ENCODE measurements around the gene TBC1D14. TPM values are rescaled to one million over a fixed set of nuclear protein-coding genes. Genes with fewer than 3 reads are reported as not detected.

TBC1D14 gene
- total and polyA plus RNA-seq, 9 of the 15 experiments (the other 6 are each of a cell fraction or from before 2014, with no cell fraction given): 2.1 to 59.6 (median 44.8) TPM

DNA sequence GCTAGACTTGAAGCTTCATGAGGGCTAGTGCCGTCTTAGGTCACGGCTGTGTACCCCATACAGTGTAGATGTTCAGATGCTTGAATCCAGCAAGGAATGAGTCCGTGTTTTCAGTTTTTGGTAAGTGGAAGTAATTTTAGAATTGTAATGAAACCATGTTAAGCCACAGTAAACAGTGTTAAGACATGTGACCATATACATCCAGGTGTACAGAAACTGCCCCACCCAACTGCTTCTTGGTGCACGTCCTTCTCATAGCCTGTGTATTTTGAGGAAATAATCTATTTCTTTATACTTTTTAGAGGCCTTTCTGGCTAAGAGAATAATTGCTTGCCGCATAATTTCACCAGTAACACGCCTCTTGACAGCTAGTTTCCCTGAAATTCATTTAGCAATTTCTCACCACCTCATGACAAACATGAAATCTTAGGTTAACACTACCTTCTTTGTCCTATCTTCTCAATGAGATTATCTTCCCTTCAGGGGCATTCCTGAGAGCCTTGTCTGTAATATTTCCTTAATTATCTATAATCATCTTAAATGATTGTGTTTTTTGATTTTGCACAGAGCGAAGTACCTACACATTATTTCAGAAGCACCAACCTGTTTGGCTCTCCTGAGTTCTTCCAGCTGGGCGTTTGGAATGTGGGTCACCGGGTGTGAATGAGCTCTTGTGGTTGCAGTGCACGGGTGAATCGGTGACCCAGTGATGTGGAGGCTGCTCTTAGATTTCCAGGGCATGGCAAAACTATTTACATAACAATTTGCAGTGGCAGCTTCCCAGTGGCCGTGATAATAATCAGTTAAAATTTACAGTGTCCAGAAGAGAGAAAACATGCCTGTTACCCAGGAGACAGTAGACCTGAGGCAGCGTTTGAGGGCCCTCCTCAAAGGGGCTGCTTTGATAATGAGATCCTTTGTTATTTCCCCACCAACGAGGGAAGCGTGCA, 83.4 kb downstream of the TBC1D14 start:
- in situ Hi-C loops (cut with MboI) (no loop called here), intact Hi-C loops (cut with micrococcal nuclease) (no loop called here)
- WGBS (ENCODE audit: insufficient coverage, low coverage, missing lambda C conversion rate): 82% methylated on average over 15 of the region's 15 CpGs

DNA sequence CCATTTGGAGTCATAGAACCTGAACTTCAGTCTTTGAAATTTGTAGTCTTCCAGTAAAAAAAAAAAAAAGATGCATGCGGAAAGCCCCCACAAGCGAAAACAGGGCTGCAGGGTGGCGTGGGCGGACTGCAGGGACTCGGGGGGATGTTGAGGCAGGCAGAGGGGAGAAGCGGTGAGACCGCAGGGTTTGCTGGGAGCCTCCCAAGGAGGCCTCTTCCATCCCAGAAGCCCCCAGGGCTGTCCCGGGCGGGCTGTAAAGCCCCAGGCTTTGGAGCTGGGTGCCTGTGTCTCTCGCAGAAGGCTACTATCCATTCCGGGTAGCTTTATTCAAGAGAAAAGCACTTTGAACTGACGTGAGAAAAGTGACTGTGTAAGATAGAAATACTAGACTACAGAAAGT, 86.9 kb downstream of the TBC1D14 start:
- FAIRE-seq: no peak
- Histone ChIP-seq H3K9me1 (ENCODE audit: control insufficient read depth, insufficient read depth, low read length) (peaks cover 5% of the 10 kb centered on the region), H3K4me3 (no peak overlapping the region), H3K4me1 (replicated peaks in 1 of 2; ENCODE audit: control insufficient read depth in 2 of 2, insufficient read depth in 2 of 2, low read length in 2 of 2) (peaks cover 6 to 12% of the 10 kb centered on the region in 2 experiments; a peak in 4 of 5 replicates), H3K36me3 (ENCODE audit: control insufficient read depth, insufficient read depth, low read length) (peaks cover 89% of the 10 kb centered on the region), H3K27ac (ENCODE audit: extremely low read depth, low read depth, low read length) (no peak overlapping the region), H4K20me1 (replicated peaks; ENCODE audit: control insufficient read depth, insufficient read depth, low read length) (peaks cover 7% of the 10 kb centered on the region; the same call in 1 of the 2 replicates), H3K27me3 (ENCODE audit: control insufficient read depth in 2 of 2, insufficient read depth in 2 of 2, low read length in 2 of 2) (no peaks in the 10 kb centered on the region), H3K9me3 (replicated peaks; ENCODE audit: control insufficient read depth, insufficient read depth, low read depth, low read length) (no peaks in the 10 kb centered on the region), H2AFZ (ENCODE audit: low read depth, low read length) (no peak overlapping the region), H3K9ac (ENCODE audit: insufficient read depth in 1 of 2, low read depth in 2 of 2, low read length in 2 of 2) (0 out of 4 replicates have a peak overlapping the region, but pooled peaks of 1 of the 2 experiments have one; percentile 17), H3K79me2 (ENCODE audit: control insufficient read depth, insufficient read depth, low read length) (peaks cover 26% of the 10 kb centered on the region), H3K4me2 (ENCODE audit: insufficient read depth, low read length) (no peak overlapping the region)
- no peak for DNase-seq (ENCODE audit: extremely low read depth in 1 of 4, low spot score in 3 of 4)
- in situ Hi-C loops (cut with MboI) (no loop called here), intact Hi-C loops (cut with micrococcal nuclease) (no loop called here)
- CTCF ChIA-PET (ENCODE audit: low intra/inter-chr PET ratio): no interaction called here
- no TSS peak for BruUV-seq (replicated peaks)
- 97% methylated on average over 4 of the region's 12 CpGs for WGBS (ENCODE audit: insufficient coverage, low coverage, missing lambda C conversion rate)
- TF ChIP-seq ESRRB (CRISPR knock-in tag; IDR thresholded peaks at IDR 0.05; ENCODE audit: borderline replicate concordance) (no peak), CEBPB (tag; IDR thresholded peaks at IDR 0.05) (no peak)
- no peak for ATAC-seq
- POLR2A ChIA-PET: no interaction called here

More for the DNA sequence above, 83.4 kb downstream of the TBC1D14 start:
- Histone ChIP-seq H3K36me3 (ENCODE audit: control insufficient read depth, insufficient read depth, low read length) (peaks cover 79% of the 10 kb centered on the region), H3K79me2 (ENCODE audit: control insufficient read depth, insufficient read depth, low read length) (peaks cover 59% of the 10 kb centered on the region), H3K9ac (ENCODE audit: insufficient read depth in 1 of 2, low read depth in 2 of 2, low read length in 2 of 2) (no peak overlapping the region), H3K4me1 (replicated peaks in 1 of 2; ENCODE audit: control insufficient read depth in 2 of 2, insufficient read depth in 2 of 2, low read length in 2 of 2) (peaks cover 19 to 20% of the 10 kb centered on the region in 2 experiments; a peak in 4 of 5 replicates), H3K27me3 (ENCODE audit: control insufficient read depth in 2 of 2, insufficient read depth in 2 of 2, low read length in 2 of 2) (no peaks in the 10 kb centered on the region), H3K9me3 (replicated peaks; ENCODE audit: control insufficient read depth, insufficient read depth, low read depth, low read length) (no peaks in the 10 kb centered on the region), H4K20me1 (replicated peaks; ENCODE audit: control insufficient read depth, insufficient read depth, low read length) (peaks cover 12% of the 10 kb centered on the region; the same call in 1 of the 2 replicates), H2AFZ (ENCODE audit: low read depth, low read length) (no peak overlapping the region), H3K4me3 (no peak overlapping the region), H3K4me2 (ENCODE audit: insufficient read depth, low read length) (no peak overlapping the region), H3K27ac (ENCODE audit: extremely low read depth, low read depth, low read length) (no peak overlapping the region), H3K9me1 (ENCODE audit: control insufficient read depth, insufficient read depth, low read length) (peaks cover 5% of the 10 kb centered on the region)
- POLR2A ChIA-PET: interaction anchor here (1.0 to 1.8 kb wide), 3 partner anchors 8 to 87 kb away, joined by 3 to 5 read pairs (median 4); no protein-coding TSS in a partner anchor
- no TSS peak for BruUV-seq (replicated peaks)
- TF ChIP-seq NR2F6 (CRISPR knock-in tag; IDR thresholded peaks at IDR 0.05) (no peak), CREB1 (IDR thresholded peaks at IDR 0.05) (no peak), CREB1 (CRISPR knock-in tag; IDR thresholded peaks at IDR 0.05) (no peak), ZNF316 (IDR thresholded peaks at IDR 0.05) (0 out of 2 replicates have a peak, but pooled peaks have one; percentile 17), TCF7 (IDR thresholded peaks at IDR 0.05; ENCODE audit: borderline replicate concordance) (no peak), CHD4 (IDR thresholded peaks at IDR 0.05; ENCODE audit: insufficient read depth, insufficient replicate concordance, low read depth, low read length, poor library complexity, severe bottlenecking) (no peak)
- DNase-seq (ENCODE audit: extremely low read depth in 1 of 4, low spot score in 3 of 4): no peak
- CTCF ChIA-PET (ENCODE audit: low intra/inter-chr PET ratio): no interaction called here
- no peak for ATAC-seq
- peak; percentile 72 for FAIRE-seq

All from K562 (cell line).